A549 (cell line): ENCODE measurements around the gene SUPT3H. TPM values are rescaled to one million over a fixed set of nuclear protein-coding genes. Genes with fewer than 3 reads are reported as not detected.
A peak's percentile ranks its signal among the peaks of the same experiment; 100 is the strongest.

Source experiments
- ATAC-seq, 2 experiments: fragments of 200-7000 bp in 1 of 2; fragments of >200 bp in 1 of 2; cut with Nextera tagmentation in 1 of 2; cut with Tn5 transposase in 1 of 2; 3 replicates each; pipeline versions ENCODE4 v1.8.0 to v1.9.1; 2018 to 2020; ENCODE audit warnings: mild to moderate bottlenecking in 1 of 2, moderate library complexity in 1 of 2
- CTCF ChIA-PET: fragments of 300-600 bp; sonication (Branson Sonifier 250); formaldehyde crosslinking; extraction: SDS; loops from one replicate; lab custom pipeline; 2021; ENCODE audit warnings: antibody characterized with exemption, inconsistent platforms; lab: Yijun Ruan, JAX
- POLR2A ChIA-PET: fragments of 350-600 bp; formaldehyde crosslinking; extraction: SDS; loops from one replicate; lab custom pipeline; 2021; ENCODE audit warnings: antibody characterized with exemption, inconsistent platforms; lab: Yijun Ruan, JAX
- DNase-seq, 2 experiments: peaks; one replicate each; pipeline versions ENCODE4 v3.0.0 to v3.0.0-alpha.2; 2011 to 2016; ENCODE audit warnings: low read depth in 1 of 2, low spot score in 1 of 2
- FAIRE-seq: peaks from 2 replicates; lab custom pipeline; 2011; peaks lifted over from hg19 to GRCh38; lab: Jason Lieb, UNC
- H3K27ac ChIP-seq, 2 experiments: fragments of >200 bp; sonication (Bioruptor Twin); formaldehyde crosslinking; 3 replicates each; pipeline ENCODE4 v1.5.1; 2016 to 2017
- H3K4me1 ChIP-seq: fragments of >200 bp; sonication (Bioruptor Twin); formaldehyde crosslinking; 3 replicates; pipeline ENCODE4 v1.6.1; 2016
- H3K4me2 ChIP-seq: fragments of >200 bp; sonication (Bioruptor Twin); formaldehyde crosslinking; 3 replicates; pipeline ENCODE4 v1.6.1; 2016
- H3K4me3 ChIP-seq: fragments of >200 bp; sonication (Bioruptor Twin); formaldehyde crosslinking; 3 replicates; pipeline ENCODE4 v1.5.1; 2016
- H3K9me3 ChIP-seq: fragments of >200 bp; sonication (Bioruptor Twin); formaldehyde crosslinking; 3 replicates; pipeline ENCODE4 v1.6.1; 2016
- CBX2 ChIP-seq: fragments of 200-600 bp; sonication (generic); IDR thresholded peaks from 2 replicates; pipeline ENCODE4 v1.6.1; 2016; ENCODE audit warnings: low read depth, mild to moderate bottlenecking, borderline replicate concordance
- CBX8 ChIP-seq: fragments of 200-600 bp; sonication (generic); IDR thresholded peaks from 2 replicates; pipeline ENCODE4 v1.6.1; 2016
- EHMT2 ChIP-seq: fragments of 200-600 bp; sonication (generic); IDR thresholded peaks from 2 replicates; pipeline ENCODE4 v1.6.1; 2016; ENCODE audit warnings: antibody characterized with exemption, low read depth, mild to moderate bottlenecking, moderate library complexity
- FOSL2 ChIP-seq, 2 experiments: fragments of 450-650 bp in 1 of 2; fragments of >200 bp in 1 of 2; sonication (Bioruptor Twin) in 1 of 2; formaldehyde crosslinking; IDR thresholded peaks; 2 replicates each; pipeline versions ENCODE4 v1.5.0 to v1.6.1; 2016 to 2020; ENCODE audit warnings: mild to moderate bottlenecking in 1 of 2, moderate library complexity in 1 of 2
- HOXA7 ChIP-seq: fragments of 250-450 bp; sonication (Bioruptor Pico); IDR thresholded peaks from 2 replicates; pipeline ENCODE4 v1.5.0; 2020; ENCODE audit warnings: mild to moderate bottlenecking, moderate library complexity
- HOXB5 ChIP-seq: fragments of 250-450 bp; sonication (Bioruptor Pico); IDR thresholded peaks from 2 replicates; pipeline ENCODE4 v1.5.0; 2020; ENCODE audit warnings: mild to moderate bottlenecking, moderate library complexity
- JUNB ChIP-seq: fragments of >200 bp; sonication (Bioruptor Twin); formaldehyde crosslinking; IDR thresholded peaks from 2 replicates; pipeline ENCODE4 v1.6.1; 2016
- MYC ChIP-seq: IDR thresholded peaks from 2 replicates; pipeline ENCODE4 v1.6.1; 2012; ENCODE audit warnings: mild to moderate bottlenecking, inconsistent platforms, low read length, improper control_type of control experiment, borderline replicate concordance
- NFE2L2 ChIP-seq: fragments of 150-350 bp; conservative IDR thresholded peaks from 2 replicates; pipeline ENCODE4 v1.6.1; 2014; ENCODE audit warnings: low read length
- NPAS2 ChIP-seq: fragments of 250-450 bp; sonication (Bioruptor Pico); IDR thresholded peaks from 2 replicates; pipeline ENCODE4 v1.8.0; 2022; ENCODE audit warnings: mild to moderate bottlenecking, moderate library complexity, borderline replicate concordance
- PBX3 ChIP-seq: IDR thresholded peaks from 2 replicates; pipeline ENCODE4 v1.6.1; 2012
- POLR2AphosphoS2 ChIP-seq: conservative IDR thresholded peaks from 2 replicates; pipeline ENCODE4 v1.6.1; 2012; ENCODE audit warnings: low read length, improper control_type of control experiment, inconsistent platforms
- RAD21 ChIP-seq, 2 experiments: fragments of >200 bp in 1 of 2; sonication (Bioruptor Twin) in 1 of 2; formaldehyde crosslinking in 1 of 2; IDR thresholded peaks in 1 of 2; conservative IDR thresholded peaks in 1 of 2; 2 replicates in 1 of 2; 3 replicates in 1 of 2; pipeline ENCODE4 v1.6.1; 2012 to 2018; ENCODE audit warnings: inconsistent platforms in 1 of 2
- REST ChIP-seq: fragments of 200-600 bp; sonication (generic); IDR thresholded peaks from 2 replicates; pipeline ENCODE4 v1.6.1; 2016; ENCODE audit warnings: antibody characterized with exemption, mild to moderate bottlenecking, moderate library complexity
- SMC3 ChIP-seq: fragments of >200 bp; sonication (Bioruptor Twin); formaldehyde crosslinking; IDR thresholded peaks from 3 replicates; pipeline ENCODE4 v1.6.1; 2018; ENCODE audit warnings: inconsistent platforms
- ZSCAN20 ChIP-seq: fragments of 250-450 bp; sonication (Bioruptor Pico); IDR thresholded peaks from 2 replicates; pipeline ENCODE4 v1.8.0; 2022; ENCODE audit warnings: mild to moderate bottlenecking, moderate library complexity
- WGBS: methylation state at CpG from one replicate; pipeline ENCODE4 v1.1.6; 2017; ENCODE audit errors: missing lambda C conversion rate; 5-methylcytosine and 5-hydroxymethylcytosine counted together
- polyA plus RNA-seq, 4 experiments: library from polyadenylated mRNA; depleted of rRNA in 3 of 4; stranded (reverse); fragments of >200 nt; fragmentation: RNase III in 1 of 4; extraction: RNeasy Plus Mini Kit Qiagen cat#74134 plus additional on column Dnase treatment in 1 of 4; gene quantifications; 2 replicates in 3 of 4; 3 replicates in 1 of 4; pipeline ENCODE4 v1.2.3, GENCODE V29; 2011 to 2017
- TF ChIP-seq, protein P1 (sequence below): fragments of >200 bp; sonication (Bioruptor Twin); formaldehyde crosslinking; IDR thresholded peaks from 3 replicates; pipeline ENCODE4 v1.5.1; 2016
- TF ChIP-seq, protein P2 (sequence below): fragments of >200 bp; sonication (Bioruptor Twin); formaldehyde crosslinking; IDR thresholded peaks from 2 replicates; pipeline ENCODE4 v1.6.1; 2016

Gene SUPT3H
- polyA plus RNA-seq, 2 of the 4 experiments (the other 2 are of a cell fraction), result 4.3 to 6.2 TPM

- TF ChIP-seq NFE2L2 (no peak), PBX3 (no peak), CBX2 (no peak)
Observed at GRCh38 chr6:45094831-45095230, 282.9 kb downstream of the SUPT3H start (continued).

GRCh38 chr6:45092135-45092534, 285.6 kb downstream of the SUPT3H start:
- POLR2A ChIA-PET, result no interaction called here
- Histone ChIP-seq H3K4me3 (no peak overlapping the region), H3K4me2 (no peak overlapping the region), H3K27ac (no peak overlapping the region), H3K4me1 (no peaks in the 10 kb centered on the region), H3K9me3 (no peaks in the 10 kb centered on the region)
- ATAC-seq (no peak), FAIRE-seq (no peak), DNase-seq (no peak)
- TF ChIP-seq JUNB (no peak), POLR2AphosphoS2 (no peak), EHMT2 (no peak), ZSCAN20 (CRISPR knock-in tag) (no peak), HOXB5 (CRISPR knock-in tag) (no peak), MYC (no peak), NPAS2 (no peak), HOXA7 (no peak), REST (no peak)
- TF ChIP-seq, protein P1, sequence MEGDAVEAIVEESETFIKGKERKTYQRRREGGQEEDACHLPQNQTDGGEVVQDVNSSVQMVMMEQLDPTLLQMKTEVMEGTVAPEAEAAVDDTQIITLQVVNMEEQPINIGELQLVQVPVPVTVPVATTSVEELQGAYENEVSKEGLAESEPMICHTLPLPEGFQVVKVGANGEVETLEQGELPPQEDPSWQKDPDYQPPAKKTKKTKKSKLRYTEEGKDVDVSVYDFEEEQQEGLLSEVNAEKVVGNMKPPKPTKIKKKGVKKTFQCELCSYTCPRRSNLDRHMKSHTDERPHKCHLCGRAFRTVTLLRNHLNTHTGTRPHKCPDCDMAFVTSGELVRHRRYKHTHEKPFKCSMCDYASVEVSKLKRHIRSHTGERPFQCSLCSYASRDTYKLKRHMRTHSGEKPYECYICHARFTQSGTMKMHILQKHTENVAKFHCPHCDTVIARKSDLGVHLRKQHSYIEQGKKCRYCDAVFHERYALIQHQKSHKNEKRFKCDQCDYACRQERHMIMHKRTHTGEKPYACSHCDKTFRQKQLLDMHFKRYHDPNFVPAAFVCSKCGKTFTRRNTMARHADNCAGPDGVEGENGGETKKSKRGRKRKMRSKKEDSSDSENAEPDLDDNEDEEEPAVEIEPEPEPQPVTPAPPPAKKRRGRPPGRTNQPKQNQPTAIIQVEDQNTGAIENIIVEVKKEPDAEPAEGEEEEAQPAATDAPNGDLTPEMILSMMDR, result no peak
- TF ChIP-seq, protein P2, sequence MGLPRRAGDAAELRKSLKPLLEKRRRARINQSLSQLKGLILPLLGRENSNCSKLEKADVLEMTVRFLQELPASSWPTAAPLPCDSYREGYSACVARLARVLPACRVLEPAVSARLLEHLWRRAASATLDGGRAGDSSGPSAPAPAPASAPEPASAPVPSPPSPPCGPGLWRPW, result no peak
- WGBS, result 93% methylated on average over 3 of the region's 3 CpGs
- CTCF ChIA-PET, result no interaction called here

GRCh38 chr6:45086360-45087084, 291.2 kb downstream of the SUPT3H start:
- no peak for ATAC-seq
- Histone ChIP-seq H3K27ac (no peak overlapping the region), H3K4me2 (no peak overlapping the region), H3K9me3 (no peaks in the 10 kb centered on the region), H3K4me1 (no peaks in the 10 kb centered on the region), H3K4me3 (no peak overlapping the region)
- DNase-seq, result no peak
- CTCF ChIA-PET, result interaction anchor here (0.5 to 0.8 kb wide), 2 partner anchors 555 to 736 kb away, joined by 3 read pairs; no protein-coding TSS in a partner anchor
- POLR2A ChIA-PET, result no interaction called here
- TF ChIP-seq, protein P1, result peak; percentile 19; the same call in 1 of the 3 replicates
- TF ChIP-seq SMC3 (peak; percentile 27; the same call in 1 of the 3 replicates), CBX8 (no peak), FOSL2 (IDR thresholded peaks at IDR 0.05) (no peak), FOSL2 (CRISPR knock-in tag; IDR thresholded peaks at IDR 0.05) (no peak), RAD21 (conservative IDR thresholded peaks at IDR 0.05 in 1 of 2, IDR thresholded peaks at IDR 0.05 in 1 of 2) (0 out of 5 replicates have a peak, but pooled peaks of 1 of the 2 experiments have one; percentile 38)
- WGBS, result 26% methylated on average over 5 of the region's 5 CpGs
- no peak for FAIRE-seq
